DND-41 (cell line): ENCODE data around the gene STAP2.

ENCODE experiments used
- EZH2 ChIP-seq: IDR thresholded peaks from 3 replicates; pipeline ENCODE4 v1.6.1; 2012; ENCODE audit warnings: borderline replicate concordance, low read depth, mild to moderate bottlenecking, moderate library complexity, low read length, inconsistent platforms; ENCODE audit not compliant: severe bottlenecking
- TF ChIP-seq, protein P1 (sequence below): IDR thresholded peaks from 2 replicates; pipeline ENCODE4 v1.5.1; 2012; ENCODE audit warnings: borderline replicate concordance, low read length, moderate library complexity, mild to moderate bottlenecking; ENCODE audit not compliant: poor library complexity, severe bottlenecking; ENCODE audit errors: extremely low read depth

DNA sequence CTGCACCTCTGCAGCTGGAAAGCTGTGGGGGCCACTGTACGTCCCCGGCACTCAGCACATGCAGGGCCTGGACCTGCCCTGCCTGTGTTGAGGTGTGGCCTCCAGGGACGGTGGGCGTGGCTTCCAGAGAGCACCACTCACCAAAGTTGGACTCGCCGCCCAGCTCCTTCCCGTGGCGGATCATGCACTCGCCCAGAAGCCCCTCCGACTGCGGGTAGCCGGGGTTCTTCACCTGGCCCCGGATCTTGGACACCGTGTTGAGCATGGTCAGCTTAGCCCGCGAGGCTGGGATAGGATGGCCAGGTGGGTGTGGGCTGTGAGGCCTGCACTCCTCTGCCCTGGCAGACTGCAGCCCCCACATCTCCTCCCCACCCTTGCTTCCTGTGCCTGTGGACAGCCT lies 26.7 kb upstream of the STAP2 start:
- TF ChIP-seq, protein P1, sequence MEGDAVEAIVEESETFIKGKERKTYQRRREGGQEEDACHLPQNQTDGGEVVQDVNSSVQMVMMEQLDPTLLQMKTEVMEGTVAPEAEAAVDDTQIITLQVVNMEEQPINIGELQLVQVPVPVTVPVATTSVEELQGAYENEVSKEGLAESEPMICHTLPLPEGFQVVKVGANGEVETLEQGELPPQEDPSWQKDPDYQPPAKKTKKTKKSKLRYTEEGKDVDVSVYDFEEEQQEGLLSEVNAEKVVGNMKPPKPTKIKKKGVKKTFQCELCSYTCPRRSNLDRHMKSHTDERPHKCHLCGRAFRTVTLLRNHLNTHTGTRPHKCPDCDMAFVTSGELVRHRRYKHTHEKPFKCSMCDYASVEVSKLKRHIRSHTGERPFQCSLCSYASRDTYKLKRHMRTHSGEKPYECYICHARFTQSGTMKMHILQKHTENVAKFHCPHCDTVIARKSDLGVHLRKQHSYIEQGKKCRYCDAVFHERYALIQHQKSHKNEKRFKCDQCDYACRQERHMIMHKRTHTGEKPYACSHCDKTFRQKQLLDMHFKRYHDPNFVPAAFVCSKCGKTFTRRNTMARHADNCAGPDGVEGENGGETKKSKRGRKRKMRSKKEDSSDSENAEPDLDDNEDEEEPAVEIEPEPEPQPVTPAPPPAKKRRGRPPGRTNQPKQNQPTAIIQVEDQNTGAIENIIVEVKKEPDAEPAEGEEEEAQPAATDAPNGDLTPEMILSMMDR = no peak
- TF ChIP-seq EZH2 = no peak
